ENCODE measurements around the gene SLC22A12. TPM values are rescaled to one million over a fixed set of nuclear protein-coding genes. Genes with fewer than 3 reads are reported as not detected.
A peak's percentile ranks its signal among the peaks of the same experiment; 100 is the strongest.

Gene SLC22A12
- 0.03 TPM for polyA plus RNA-seq
- long read RNA-seq, donor 1: 0 reads
- long read RNA-seq, donor 2: 0 reads
- long read RNA-seq, donor 3: 0 reads
- long read RNA-seq, donor 4: 0 reads
- long read RNA-seq, donor 5: 0 reads
- long read RNA-seq, donor 6: 0 reads
- long read RNA-seq, donor 7: 0 reads
- long read RNA-seq, donor 8: 0 reads
- long read RNA-seq, donor 9: 0 reads
- long read RNA-seq, donor 10: 0 reads
- long read RNA-seq, donor 11: 0 reads

GRCh38 chr11:64590763-64591221, at the start of gene SLC22A12:
SLC22A12 (plus strand) TSS chr11:64591220; CDS start chr11:64591557, 337 bp downstream.
- H3K36me3 ChIP-seq (ENCODE audit: control insufficient read depth, insufficient read depth, low read length): no peaks in the 10 kb centered on the region
- H3K27me3 ChIP-seq (ENCODE audit: control insufficient read depth, insufficient read depth, low read length): no peaks in the 10 kb centered on the region
- H3K27ac ChIP-seq (ENCODE audit: low read length): peak within 1 kb of the TSS; percentile 58
- peaks cover 11% of the 10 kb centered on the region for H3K4me1 ChIP-seq (ENCODE audit: control insufficient read depth, insufficient read depth, low read length)
- peak; percentile 26 to 65 for DNase-seq
- no CpG with 5 or more reads among the region's 14 CpGs for WGBS (ENCODE audit: insufficient coverage, low lambda C conversion rate)
- H3K4me3 ChIP-seq (ENCODE audit: low read length): no peak within 1 kb of the TSS
- peaks cover 18% of the 10 kb centered on the region for H3K9me3 ChIP-seq (ENCODE audit: control insufficient read depth, low read depth, low read length)

- Histone ChIP-seq H3K27me3 (ENCODE audit: control insufficient read depth, insufficient read depth, low read length) (peaks cover 6% of the 10 kb centered on the region), H3K9me3 (ENCODE audit: control insufficient read depth, low read depth, low read length) (peaks cover 8% of the 10 kb centered on the region), H3K36me3 (ENCODE audit: control insufficient read depth, insufficient read depth, low read length) (no peaks in the 10 kb centered on the region), H3K4me3 (ENCODE audit: low read length) (no peak overlapping the region), H3K27ac (ENCODE audit: low read length) (no peak overlapping the region), H3K4me1 (ENCODE audit: control insufficient read depth, insufficient read depth, low read length) (no peaks in the 10 kb centered on the region)
- DNase-seq: no peak
- no CpG with 5 or more reads among the region's 35 CpGs for WGBS (ENCODE audit: insufficient coverage, low lambda C conversion rate)
Measured at GRCh38 chr11:64542172-64543125, 48.6 kb upstream of the SLC22A12 start.

GRCh38 chr11:64543818-64544217, 47.2 kb upstream of the SLC22A12 start:
- Histone ChIP-seq H3K4me1 (ENCODE audit: control insufficient read depth, insufficient read depth, low read length) (no peaks in the 10 kb centered on the region), H3K4me3 (ENCODE audit: low read length) (no peak overlapping the region), H3K9me3 (ENCODE audit: control insufficient read depth, low read depth, low read length) (peaks cover 8% of the 10 kb centered on the region), H3K27me3 (ENCODE audit: control insufficient read depth, insufficient read depth, low read length) (peaks cover 6% of the 10 kb centered on the region), H3K27ac (ENCODE audit: low read length) (no peak overlapping the region), H3K36me3 (ENCODE audit: control insufficient read depth, insufficient read depth, low read length) (no peaks in the 10 kb centered on the region)
- no peak for DNase-seq

- Histone ChIP-seq H3K36me3 (ENCODE audit: control insufficient read depth, insufficient read depth, low read length) (no peaks in the 10 kb centered on the region), H3K9me3 (ENCODE audit: control insufficient read depth, low read depth, low read length) (peaks cover 8% of the 10 kb centered on the region), H3K4me3 (ENCODE audit: low read length) (no peak overlapping the region), H3K27me3 (ENCODE audit: control insufficient read depth, insufficient read depth, low read length) (peaks cover 3% of the 10 kb centered on the region), H3K4me1 (ENCODE audit: control insufficient read depth, insufficient read depth, low read length) (no peaks in the 10 kb centered on the region), H3K27ac (ENCODE audit: low read length) (no peak overlapping the region)
- DNase-seq: no peak
- 80% methylated on average over 1 of the region's 2 CpGs for WGBS (ENCODE audit: insufficient coverage, low lambda C conversion rate)
Measured at GRCh38 chr11:64544616-64545296, 46.3 kb upstream of the SLC22A12 start.

GRCh38 chr11:64545619-64546018, 45.4 kb upstream of the SLC22A12 start:
- no peak for DNase-seq

GRCh38 chr11:64546176-64546575, 44.8 kb upstream of the SLC22A12 start:
- no peak overlapping the region for H3K27ac ChIP-seq (ENCODE audit: low read length)
- no peaks in the 10 kb centered on the region for H3K36me3 ChIP-seq (ENCODE audit: control insufficient read depth, insufficient read depth, low read length)
- no peak for DNase-seq
- H3K4me1 ChIP-seq (ENCODE audit: control insufficient read depth, insufficient read depth, low read length): no peaks in the 10 kb centered on the region
- H3K4me3 ChIP-seq (ENCODE audit: low read length): no peak overlapping the region
- peaks cover 2% of the 10 kb centered on the region for H3K27me3 ChIP-seq (ENCODE audit: control insufficient read depth, insufficient read depth, low read length)
- WGBS (ENCODE audit: insufficient coverage, low lambda C conversion rate): no CpG with 5 or more reads among the region's 2 CpGs
- peaks cover 8% of the 10 kb centered on the region for H3K9me3 ChIP-seq (ENCODE audit: control insufficient read depth, low read depth, low read length)

More at GRCh38 chr11:64545619-64546018, 45.4 kb upstream of the SLC22A12 start:
- no peak overlapping the region for H3K27ac ChIP-seq (ENCODE audit: low read length)
- no CpG with 5 or more reads among the region's 15 CpGs for WGBS (ENCODE audit: insufficient coverage, low lambda C conversion rate)
- no peak overlapping the region for H3K4me3 ChIP-seq (ENCODE audit: low read length)
- H3K9me3 ChIP-seq (ENCODE audit: control insufficient read depth, low read depth, low read length): peaks cover 8% of the 10 kb centered on the region
- no peaks in the 10 kb centered on the region for H3K4me1 ChIP-seq (ENCODE audit: control insufficient read depth, insufficient read depth, low read length)
- H3K36me3 ChIP-seq (ENCODE audit: control insufficient read depth, insufficient read depth, low read length): no peaks in the 10 kb centered on the region
- peaks cover 2% of the 10 kb centered on the region for H3K27me3 ChIP-seq (ENCODE audit: control insufficient read depth, insufficient read depth, low read length)

- Histone ChIP-seq H3K27ac (ENCODE audit: low read length) (no peak overlapping the region), H3K9me3 (ENCODE audit: control insufficient read depth, low read depth, low read length) (peaks cover 8% of the 10 kb centered on the region), H3K4me3 (ENCODE audit: low read length) (no peak overlapping the region), H3K4me1 (ENCODE audit: control insufficient read depth, insufficient read depth, low read length) (no peaks in the 10 kb centered on the region), H3K27me3 (ENCODE audit: control insufficient read depth, insufficient read depth, low read length) (peaks cover 2% of the 10 kb centered on the region), H3K36me3 (ENCODE audit: control insufficient read depth, insufficient read depth, low read length) (no peaks in the 10 kb centered on the region)
- no CpG with 5 or more reads among the region's 8 CpGs for WGBS (ENCODE audit: insufficient coverage, low lambda C conversion rate)
- no peak for DNase-seq
Measured at GRCh38 chr11:64546600-64546999, 44.4 kb upstream of the SLC22A12 start.

- H3K36me3 ChIP-seq (ENCODE audit: control insufficient read depth, insufficient read depth, low read length): no peaks in the 10 kb centered on the region
- WGBS (ENCODE audit: insufficient coverage, low lambda C conversion rate): 92% methylated on average over 2 of the region's 4 CpGs
- peaks cover 3% of the 10 kb centered on the region for H3K9me3 ChIP-seq (ENCODE audit: control insufficient read depth, low read depth, low read length)
- H3K4me1 ChIP-seq (ENCODE audit: control insufficient read depth, insufficient read depth, low read length): peaks cover 13% of the 10 kb centered on the region
- no peak overlapping the region for H3K4me3 ChIP-seq (ENCODE audit: low read length)
- no peak for DNase-seq
- no peak overlapping the region for H3K27ac ChIP-seq (ENCODE audit: low read length)
- H3K27me3 ChIP-seq (ENCODE audit: control insufficient read depth, insufficient read depth, low read length): no peaks in the 10 kb centered on the region
Measured at GRCh38 chr11:64549969-64550368, 41.1 kb upstream of the SLC22A12 start.

- Histone ChIP-seq H3K9me3 (ENCODE audit: control insufficient read depth, low read depth, low read length) (peaks cover 3% of the 10 kb centered on the region), H3K27me3 (ENCODE audit: control insufficient read depth, insufficient read depth, low read length) (no peaks in the 10 kb centered on the region), H3K4me1 (ENCODE audit: control insufficient read depth, insufficient read depth, low read length) (peaks cover 33% of the 10 kb centered on the region), H3K27ac (ENCODE audit: low read length) (no peak overlapping the region), H3K36me3 (ENCODE audit: control insufficient read depth, insufficient read depth, low read length) (no peaks in the 10 kb centered on the region), H3K4me3 (ENCODE audit: low read length) (no peak overlapping the region)
- DNase-seq: peak; percentile 27 to 54
- WGBS (ENCODE audit: insufficient coverage, low lambda C conversion rate): no CpG with 5 or more reads among the region's 13 CpGs
Measured at GRCh38 chr11:64553554-64554201, 37.3 kb upstream of the SLC22A12 start.
